ENCODE measurements around the gene PTPRQ. TPM values are rescaled to one million over a fixed set of nuclear protein-coding genes. Genes with fewer than 3 reads are reported as not detected.

Gene PTPRQ
- total RNA-seq, 1 experiment from 2014 or later, result not detected

- Histone ChIP-seq H3K36me3 (ENCODE audit: control insufficient read depth, insufficient read depth, low read length) (no peaks in the 10 kb centered on the region), H3K27ac (ENCODE audit: low read length) (no peak overlapping the region), H3K9me3 (ENCODE audit: control insufficient read depth, insufficient read depth, low read depth, low read length) (no peaks in the 10 kb centered on the region), H3K4me1 (ENCODE audit: control insufficient read depth, insufficient read depth, low read length) (no peaks in the 10 kb centered on the region), H3K4me3 (ENCODE audit: low read depth in 2 of 2, low read length in 2 of 2) (no peak overlapping the region), H3K27me3 (ENCODE audit: control insufficient read depth, insufficient read depth, low read length) (no peaks in the 10 kb centered on the region)
- in situ Hi-C loops (cut with HindIII; ENCODE audit: low pct_unique_long_range_greater_than_20kb, low sequenced_read_pairs), result no loop called here
- intact Hi-C loops (cut with micrococcal nuclease; ENCODE audit: unreplicated experiment), result loop anchor here (10.0 kb wide), 1 partner anchor 119 kb away; no protein-coding TSS in a partner anchor
- DNase-seq (ENCODE audit: low read depth, low spot score) (no peak), ATAC-seq (no peak)
- ChIA-PET POLR2A (no interaction called here), CTCF (no interaction called here)
- TF ChIP-seq REST (IDR thresholded peaks at IDR 0.05; ENCODE audit: insufficient read depth in 1 of 2, low read depth in 2 of 2, low read length in 1 of 2), result no peak
- no peak for TF ChIP-seq CTCF (IDR thresholded peaks at IDR 0.05)
- no TSS peak for BruUV-seq (replicated peaks)
Measured at GRCh38 chr12:80593766-80594165, 149.7 kb downstream of the PTPRQ start.

- Histone ChIP-seq H3K27me3 (ENCODE audit: control insufficient read depth, insufficient read depth, low read length) (no peaks in the 10 kb centered on the region), H3K27ac (ENCODE audit: low read length) (no peak overlapping the region), H3K9me3 (ENCODE audit: control insufficient read depth, insufficient read depth, low read depth, low read length) (no peaks in the 10 kb centered on the region), H3K36me3 (ENCODE audit: control insufficient read depth, insufficient read depth, low read length) (no peaks in the 10 kb centered on the region), H3K4me3 (ENCODE audit: low read depth in 2 of 2, low read length in 2 of 2) (no peak overlapping the region), H3K4me1 (ENCODE audit: control insufficient read depth, insufficient read depth, low read length) (no peaks in the 10 kb centered on the region)
- no peak for TF ChIP-seq CTCF (IDR thresholded peaks at IDR 0.05)
- TF ChIP-seq TCF7L2 (IDR thresholded peaks at IDR 0.05; ENCODE audit: low read depth, low read length), result no peak
- no peak for TF ChIP-seq POLR2AphosphoS5 (IDR thresholded peaks at IDR 0.05; ENCODE audit: low read depth, low read length)
- no peak for TF ChIP-seq SIN3A (IDR thresholded peaks at IDR 0.05; ENCODE audit: borderline replicate concordance, insufficient read depth, low read depth, low read length)
- TF ChIP-seq REST (IDR thresholded peaks at IDR 0.05; ENCODE audit: insufficient read depth in 1 of 2, low read depth in 2 of 2, low read length in 1 of 2), result no peak
- ATAC-seq (no peak), DNase-seq (ENCODE audit: low read depth, low spot score) (no peak)
- intact Hi-C loops (cut with micrococcal nuclease; ENCODE audit: unreplicated experiment) (loop anchor here (5.0 to 10.0 kb wide), 2 partner anchors 122 to 184 kb away; no protein-coding TSS in a partner anchor), in situ Hi-C loops (cut with HindIII; ENCODE audit: low pct_unique_long_range_greater_than_20kb, low sequenced_read_pairs) (no loop called here)
- POLR2A ChIA-PET, result no interaction called here
- CTCF ChIA-PET, result no interaction called here
- no TSS peak for BruUV-seq (replicated peaks)
Measured at GRCh38 chr12:80596509-80596908, 152.5 kb downstream of the PTPRQ start.

Measured in Panc1 (cell line).